8988T (cell line): ENCODE results near the gene ADARB2.

Source experiments
- DNase-seq: peaks from one replicate; pipeline ENCODE4 v3.0.0; 2011

The ADARB2 gene

GRCh38 chr10:1515780-1516491 lies 221.4 kb downstream of the ADARB2 start:
- DNase-seq, result no peak

GRCh38 chr10:1515121-1515779 lies 222.1 kb downstream of the ADARB2 start:
- no peak for DNase-seq

GRCh38 chr10:1514681-1515080 lies 222.6 kb downstream of the ADARB2 start:
- DNase-seq, result no peak

- no peak for DNase-seq
Measured at GRCh38 chr10:1513221-1513620, 224.1 kb downstream of the ADARB2 start.

- no peak for DNase-seq
Measured at GRCh38 chr10:1509011-1509530, 228.3 kb downstream of the ADARB2 start.

- no peak for DNase-seq
Measured at GRCh38 chr10:1508096-1508495, 229.2 kb downstream of the ADARB2 start.

DNA sequence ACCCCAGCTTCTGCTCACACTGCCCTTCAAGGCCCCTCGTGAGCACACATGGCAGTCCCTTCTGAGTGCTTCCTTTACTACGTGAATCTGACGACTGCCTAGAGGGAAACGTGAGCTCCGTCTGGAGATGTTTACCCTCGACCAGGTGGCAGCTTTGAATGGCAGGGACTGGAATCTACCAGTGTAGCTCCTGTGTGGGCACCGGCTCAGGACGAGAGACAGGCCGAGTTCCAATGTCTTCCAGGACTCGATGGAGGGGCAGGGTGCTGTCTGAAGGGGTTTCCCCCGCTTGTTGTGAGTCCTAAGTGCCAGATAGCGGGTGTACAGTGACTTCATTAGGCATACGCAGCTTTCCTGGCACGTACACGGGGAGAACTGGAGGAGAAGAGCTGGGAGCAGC lies 229.9 kb downstream of the ADARB2 start:
- DNase-seq, result no peak

GRCh38 chr10:1504940-1505339 lies 232.4 kb downstream of the ADARB2 start:
- DNase-seq, result no peak

DNA sequence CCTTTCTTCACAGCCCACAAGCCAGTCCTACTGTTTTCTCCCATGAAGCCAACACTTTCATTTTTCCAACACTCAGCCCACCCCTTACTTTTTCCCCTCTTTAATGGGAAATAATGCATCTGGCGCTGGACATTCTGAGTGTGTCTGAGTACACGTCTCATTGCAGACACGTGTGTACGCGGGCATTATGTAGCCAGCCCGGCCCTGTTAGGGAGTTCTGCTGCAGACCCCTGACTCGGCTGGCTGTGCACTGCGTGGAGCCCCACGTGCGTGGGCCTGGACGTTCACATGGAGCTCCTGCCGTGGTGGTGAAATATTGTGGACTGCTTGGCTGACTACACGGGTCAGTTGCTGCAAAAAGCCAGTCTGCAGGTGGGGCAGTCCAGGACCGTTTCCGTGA lies 233.0 kb downstream of the ADARB2 start:
- DNase-seq, result no peak

DNA sequence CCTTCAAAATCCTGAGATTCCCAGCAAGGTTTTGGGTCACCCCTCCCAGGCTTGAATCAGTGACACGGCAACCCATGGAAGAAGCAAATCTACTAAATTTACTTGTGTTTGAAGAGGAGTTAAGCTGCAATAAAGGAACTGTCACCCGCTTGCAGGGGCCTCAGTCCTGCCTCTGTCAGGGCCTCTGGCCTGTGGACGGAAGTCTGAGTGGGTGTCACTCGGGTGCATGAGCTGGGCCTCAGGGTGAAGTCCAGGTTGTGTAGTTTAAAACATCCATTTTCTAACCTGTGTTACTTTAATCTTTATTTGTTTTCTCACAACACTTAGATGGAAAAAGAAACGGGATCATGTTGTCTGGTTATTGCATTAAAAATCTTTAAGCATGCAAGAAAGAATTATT lies 234.9 kb downstream of the ADARB2 start:
- DNase-seq, result no peak

GRCh38 chr10:1499359-1499957 lies 237.9 kb downstream of the ADARB2 start:
- DNase-seq, result no peak

- DNase-seq, result no peak
Measured at GRCh38 chr10:1498746-1499358, 238.5 kb downstream of the ADARB2 start.

DNA sequence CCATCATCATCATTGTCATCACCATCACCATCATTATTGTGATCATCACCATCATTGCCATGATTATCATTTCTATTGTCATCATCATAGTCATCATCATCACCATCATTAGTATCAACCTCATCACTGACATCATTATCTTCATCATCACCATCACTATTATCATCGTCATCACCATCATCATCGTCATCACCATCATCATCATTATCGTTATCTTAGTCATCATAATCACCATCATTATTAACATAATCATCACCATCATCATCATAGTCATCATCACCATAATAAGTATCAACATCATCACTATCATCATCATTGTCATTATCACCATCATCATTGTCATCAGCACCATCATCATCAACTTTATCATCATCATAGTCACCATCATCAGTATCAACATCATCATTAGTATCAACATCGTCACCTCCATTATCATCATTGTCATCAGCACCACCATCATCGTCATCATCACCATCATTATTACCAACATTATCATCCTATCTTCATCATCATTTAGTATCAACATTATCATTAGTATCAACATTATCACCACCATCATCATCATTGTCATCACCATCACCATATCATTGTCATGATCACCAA lies 241.3 kb downstream of the ADARB2 start:
- DNase-seq, result no peak

DNA sequence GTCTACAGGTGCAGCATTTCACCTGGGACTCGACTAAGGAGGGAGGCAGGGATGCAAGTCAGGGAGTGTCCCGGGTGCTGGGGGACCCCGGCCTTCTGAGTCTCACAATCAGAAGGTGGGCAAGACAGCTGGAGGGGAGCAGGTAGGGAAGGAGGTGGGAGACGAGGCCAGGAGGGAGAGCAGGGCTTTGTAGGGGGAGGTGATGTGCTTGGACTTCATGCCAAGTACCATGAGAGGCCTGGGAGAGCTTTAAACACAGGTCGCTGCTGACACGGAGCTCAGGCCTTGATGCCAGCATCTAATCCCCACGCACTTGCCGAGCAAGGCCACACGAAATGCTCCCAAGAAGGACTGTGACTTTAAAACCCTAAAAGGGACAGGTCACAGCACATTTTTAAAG lies 244.7 kb downstream of the ADARB2 start:
- no peak for DNase-seq

- DNase-seq, result no peak
Measured at GRCh38 chr10:1491901-1492300, 245.4 kb downstream of the ADARB2 start.

DNA sequence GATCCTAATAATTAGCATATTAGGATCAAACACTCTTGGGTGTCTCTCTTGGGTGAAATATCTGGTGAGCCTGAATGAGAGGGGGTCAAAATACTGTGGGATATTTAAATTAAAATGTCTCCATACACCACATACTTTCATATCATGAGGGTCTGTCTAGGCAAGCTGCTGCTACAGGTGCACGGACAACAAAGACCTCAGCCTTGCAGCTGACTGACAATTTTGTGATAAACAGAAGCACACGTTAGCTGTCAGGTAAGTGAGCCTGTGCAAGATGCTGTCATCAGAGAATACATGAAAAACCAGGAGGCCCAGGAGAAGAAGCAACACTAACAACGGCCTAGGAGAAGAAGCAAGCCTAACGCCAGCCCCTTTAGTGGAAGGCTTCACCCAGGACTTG lies 247.5 kb downstream of the ADARB2 start:
- no peak for DNase-seq

GRCh38 chr10:1488970-1489548 lies 248.3 kb downstream of the ADARB2 start:
- DNase-seq, result no peak

- DNase-seq, result no peak
Measured at GRCh38 chr10:1486841-1487687, 250.3 kb downstream of the ADARB2 start.

GRCh38 chr10:1485357-1485756 lies 252.0 kb downstream of the ADARB2 start:
- no peak for DNase-seq

DNA sequence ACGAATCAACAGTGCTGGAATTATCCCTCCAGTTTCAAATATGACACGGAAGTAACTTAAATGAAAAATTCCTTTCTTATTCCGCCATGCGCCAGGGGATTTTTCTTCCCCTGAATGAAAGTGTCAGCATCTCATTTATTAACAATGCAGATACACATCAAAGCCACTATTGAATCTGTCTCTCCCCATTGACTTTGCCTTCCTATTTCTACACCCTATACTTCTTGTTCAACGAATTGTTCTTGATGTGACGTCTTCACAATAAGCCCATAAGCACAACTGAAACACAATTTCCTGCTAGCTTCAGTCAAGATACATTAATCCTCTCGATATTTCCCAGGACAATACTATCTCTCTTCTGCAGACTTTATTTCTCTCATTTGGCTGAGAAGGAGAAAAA lies 253.5 kb downstream of the ADARB2 start:
- DNase-seq, result no peak

GRCh38 chr10:1483246-1483645 lies 254.1 kb downstream of the ADARB2 start:
- DNase-seq, result no peak

DNA sequence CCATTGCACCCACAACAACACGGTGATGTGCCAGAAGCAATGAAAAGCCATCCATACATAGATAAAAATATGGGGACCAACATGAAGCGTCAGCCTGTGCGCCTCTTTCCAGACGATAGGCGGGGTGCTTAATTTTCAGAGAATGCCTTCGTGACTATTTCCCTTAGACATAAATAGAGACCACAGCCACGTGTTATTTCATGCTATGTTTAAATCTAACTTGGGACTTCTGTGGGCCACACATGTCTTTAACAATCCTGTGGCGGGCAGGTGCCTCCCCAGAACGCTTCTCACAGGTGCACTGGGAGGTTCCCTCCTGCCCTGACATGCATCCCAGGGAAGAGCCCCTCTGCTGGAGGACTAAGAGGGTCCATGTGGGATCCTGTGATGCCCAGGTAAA lies 259.7 kb downstream of the ADARB2 start:
- no peak for DNase-seq
